ENCODE data around the gene TIPARP.

DNA sequence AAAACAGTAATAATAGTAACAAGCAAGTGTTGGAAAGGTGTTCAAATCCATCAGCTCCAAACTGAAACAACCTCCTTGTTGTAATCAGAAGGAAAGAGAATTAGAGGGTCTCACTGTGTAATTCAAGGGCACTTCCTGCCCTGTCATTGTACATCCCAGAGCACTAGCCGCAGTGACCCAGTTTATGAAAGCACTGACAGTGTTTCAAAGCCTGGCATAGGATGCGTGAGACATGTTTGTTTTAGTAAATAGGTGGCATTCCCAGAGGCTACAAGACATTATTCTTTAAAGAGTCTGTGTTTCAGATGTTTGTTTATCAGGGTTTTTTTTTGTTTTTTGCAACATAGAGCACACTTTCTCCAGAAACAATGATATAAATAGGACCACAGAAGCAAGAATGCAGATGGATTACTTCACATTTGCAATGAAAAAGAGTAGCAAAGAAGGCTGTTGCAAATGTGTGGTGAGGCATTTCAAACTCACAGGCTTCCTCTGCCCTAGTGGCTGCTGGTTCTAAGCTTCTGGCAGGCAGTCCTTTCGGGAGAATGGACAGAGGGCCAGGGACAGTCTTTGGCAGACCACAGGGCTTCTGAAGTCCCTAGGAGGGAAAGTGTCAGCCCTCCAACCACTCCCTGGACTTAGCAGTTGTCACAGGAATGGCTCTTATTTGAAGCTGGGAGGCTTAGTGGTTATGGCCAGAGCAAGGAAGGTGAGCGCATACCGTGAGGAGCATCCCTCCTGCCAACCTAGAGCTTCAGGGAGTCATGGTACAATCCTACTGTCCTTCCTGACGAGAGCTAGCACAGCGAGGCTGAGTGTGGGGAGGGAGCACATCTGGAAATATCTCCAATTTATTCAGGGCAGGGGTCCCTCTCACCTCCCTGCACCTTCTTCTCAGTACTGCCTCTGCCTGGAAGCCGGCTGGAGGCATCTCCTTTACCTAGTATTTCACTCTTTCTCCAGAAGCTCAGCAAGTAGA lies 31.4 kb upstream of the TIPARP start:
- TF ChIP-seq CTCF (IDR thresholded peaks at IDR 0.05) (no peak), POLR2A (IDR thresholded peaks at IDR 0.05) (no peak)
